Midbrain (tissue), 1 donor: ENCODE measurements around the gene BEAN1.
"Not testable (repeated sequence)": the region's sequence is repeated elsewhere in the genome, so short reads cannot be mapped to it uniquely, and the experiment has no call there.

Source experiments
- DNase-seq: peaks from one replicate; lab custom pipeline; 2025; lab: John Stamatoyannopoulos, UW

Gene BEAN1

DNA sequence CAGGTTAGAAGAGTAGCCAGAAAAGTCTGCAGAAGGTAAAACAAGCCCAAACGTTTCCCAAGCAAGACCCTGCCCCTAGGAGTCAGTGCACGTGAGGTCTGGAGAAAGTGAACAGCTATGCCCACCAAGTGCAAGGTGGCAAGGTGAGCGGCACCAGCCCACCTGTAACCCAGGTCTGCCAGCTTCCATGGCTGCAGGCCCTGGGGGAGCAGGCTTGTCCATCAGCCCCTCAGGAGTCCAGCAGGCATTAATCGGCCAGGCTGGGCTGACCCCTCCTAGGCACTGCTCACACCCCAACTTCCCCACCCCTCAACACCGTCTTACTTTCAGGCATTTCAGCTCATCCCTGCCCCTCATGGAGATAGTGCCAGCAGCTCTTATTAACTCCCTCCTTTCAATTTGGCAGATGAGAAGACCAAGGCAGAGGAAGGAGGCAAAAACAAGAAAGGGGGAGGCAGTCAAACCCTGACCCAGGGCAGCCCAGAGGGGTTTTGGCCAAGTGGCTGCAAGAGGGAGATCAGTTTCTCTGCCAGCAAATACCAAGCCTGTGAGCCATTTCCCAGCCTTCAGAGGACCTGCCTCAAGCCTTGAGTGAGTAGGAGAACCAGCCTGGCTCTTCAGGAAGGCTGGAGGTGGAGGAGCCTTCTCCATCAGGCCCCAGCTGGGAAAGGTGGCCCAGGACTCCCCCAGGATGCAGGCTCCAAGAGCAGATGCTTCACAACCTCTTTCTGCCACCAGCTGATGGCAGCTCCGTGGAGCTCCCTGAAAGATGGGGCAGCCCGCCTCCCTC is 14.7 kb downstream of the BEAN1 start:
- DNase-seq: no peak

DNA sequence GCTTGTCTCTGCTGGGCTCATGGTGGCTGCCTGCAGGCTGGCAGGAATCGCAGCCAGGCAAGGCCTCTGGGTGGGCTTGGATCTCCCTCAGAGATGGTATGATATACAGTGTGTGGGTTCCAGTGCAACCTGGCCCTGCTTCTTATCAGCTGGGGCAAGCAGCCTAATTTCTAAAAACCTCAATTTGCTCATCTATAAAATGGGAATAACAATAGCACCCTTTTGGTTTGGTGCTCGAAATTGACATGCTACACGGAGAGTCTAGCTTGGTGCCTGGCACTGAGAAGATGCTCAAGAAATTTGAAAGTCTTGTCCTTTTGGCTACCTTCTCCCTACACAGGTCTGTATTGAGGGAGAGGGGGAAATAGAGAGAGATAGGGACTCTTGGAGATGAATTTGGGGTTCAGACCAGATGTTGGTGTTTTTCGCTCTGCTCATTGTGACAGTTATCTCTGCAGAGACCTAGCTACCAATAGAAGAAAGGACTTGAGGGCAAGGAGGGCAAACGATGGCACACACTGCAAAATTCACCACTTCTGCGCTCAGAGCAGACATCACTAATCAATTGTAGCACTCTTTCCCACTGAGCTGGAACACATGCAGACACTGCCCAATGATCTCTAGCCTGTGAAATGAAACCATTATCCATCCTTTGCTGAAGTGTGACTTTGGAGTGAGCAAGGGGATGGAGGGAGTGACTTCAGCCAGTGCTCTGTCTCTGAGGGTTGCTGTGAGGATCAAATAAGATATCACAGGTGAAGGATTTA is 15.6 kb downstream of the BEAN1 start:
- DNase-seq: no peak

DNA sequence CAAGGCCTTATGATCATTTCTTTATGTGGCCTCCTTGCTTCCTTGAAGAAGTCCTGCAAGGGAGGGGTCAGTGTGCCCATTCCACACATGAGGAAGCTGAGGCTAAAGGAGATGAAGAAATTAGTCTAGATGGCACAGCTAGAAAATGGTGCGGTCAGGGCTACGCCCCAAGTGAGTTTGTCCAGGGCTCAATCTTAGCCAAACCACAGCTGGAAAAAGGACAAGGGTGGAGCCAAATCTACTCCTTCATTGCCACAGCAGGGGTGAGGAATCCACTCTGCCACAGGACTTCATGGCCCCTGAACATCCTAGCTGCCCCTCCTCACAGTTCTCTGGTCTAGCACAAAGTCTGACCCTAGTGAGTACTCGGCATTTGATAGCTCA is 16.2 kb downstream of the BEAN1 start:
- no peak for DNase-seq

DNA sequence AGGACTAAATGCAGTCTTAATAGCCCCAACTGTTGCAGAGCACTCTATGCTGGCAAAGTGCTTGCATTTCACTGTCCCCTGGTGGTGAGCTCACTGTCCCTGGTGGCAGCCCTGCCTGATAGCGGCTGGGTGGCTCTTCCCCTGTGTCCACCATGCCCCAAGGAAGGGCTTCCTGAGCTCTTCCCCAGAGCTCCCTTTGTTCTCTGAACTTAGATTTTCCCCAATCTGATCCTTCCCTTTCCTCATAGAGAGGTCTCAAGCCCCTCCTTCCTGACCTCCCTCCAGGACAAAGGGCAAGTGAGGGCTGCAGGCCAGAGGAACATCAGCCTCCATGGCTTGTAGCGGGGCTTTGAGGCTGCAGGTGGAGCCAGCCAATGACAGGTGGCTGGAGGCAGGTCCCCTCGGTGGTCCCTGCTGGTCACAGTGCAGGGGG is 17.0 kb downstream of the BEAN1 start:
- no peak for DNase-seq

DNA sequence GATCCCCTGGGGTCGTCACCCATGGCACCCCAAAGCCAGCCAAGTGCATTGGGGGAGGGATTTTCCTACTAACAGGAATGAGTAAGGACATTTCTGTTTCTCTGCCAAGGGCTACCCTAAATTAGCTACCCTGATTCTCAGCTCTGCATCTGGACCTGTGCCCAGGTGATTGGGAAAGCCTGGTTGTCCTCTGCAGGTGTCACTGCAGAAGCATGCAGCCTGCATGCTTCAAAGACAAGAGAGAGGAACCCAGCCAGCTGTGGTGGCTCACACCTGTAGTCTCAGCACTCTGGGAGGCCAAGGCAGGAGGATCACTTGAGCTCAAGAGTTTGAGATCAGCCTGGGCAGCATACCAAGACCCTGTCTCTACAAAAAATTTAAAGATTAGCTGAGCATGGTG is 19.6 kb downstream of the BEAN1 start:
- no peak for DNase-seq

DNA sequence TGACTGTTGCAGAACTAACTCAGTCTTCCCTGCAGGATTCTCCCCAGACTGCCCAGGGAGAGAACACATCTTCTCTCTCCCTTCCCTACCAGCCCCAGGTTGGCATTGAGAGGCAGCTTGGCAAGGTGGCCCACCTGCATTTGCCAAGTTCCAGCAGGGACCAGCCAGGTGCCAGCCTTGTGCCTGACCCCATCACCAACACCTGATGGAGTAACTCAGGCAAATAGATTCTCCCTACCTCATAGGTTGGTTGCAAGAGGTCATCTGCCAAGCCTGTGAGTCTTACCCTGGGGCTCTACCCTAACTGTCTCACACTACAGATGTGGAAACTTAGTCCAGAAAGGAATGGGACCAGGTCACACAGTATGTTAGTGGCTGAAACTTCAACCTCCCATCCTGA is 20.4 kb downstream of the BEAN1 start:
- DNase-seq: no peak

DNA sequence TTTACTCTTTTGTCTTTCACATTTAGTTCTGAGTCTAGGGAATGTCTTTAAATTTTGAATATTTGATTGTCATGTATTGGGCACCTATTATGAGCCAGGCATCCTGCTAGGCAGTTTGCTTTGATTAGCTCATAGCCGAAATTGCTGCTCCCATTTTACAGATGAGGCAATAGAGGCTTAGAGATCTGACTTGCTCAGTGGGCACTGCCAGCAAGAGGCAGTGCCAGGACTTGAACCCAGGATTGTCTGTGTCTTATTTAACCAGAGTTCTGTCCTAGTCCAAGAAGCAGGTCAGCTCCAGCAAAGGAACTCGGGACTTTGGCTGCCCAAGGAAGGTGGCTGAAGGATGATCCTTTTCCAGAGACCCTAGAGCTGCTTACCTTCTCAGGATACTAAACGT is 24.5 kb downstream of the BEAN1 start:
- no peak for DNase-seq

DNA sequence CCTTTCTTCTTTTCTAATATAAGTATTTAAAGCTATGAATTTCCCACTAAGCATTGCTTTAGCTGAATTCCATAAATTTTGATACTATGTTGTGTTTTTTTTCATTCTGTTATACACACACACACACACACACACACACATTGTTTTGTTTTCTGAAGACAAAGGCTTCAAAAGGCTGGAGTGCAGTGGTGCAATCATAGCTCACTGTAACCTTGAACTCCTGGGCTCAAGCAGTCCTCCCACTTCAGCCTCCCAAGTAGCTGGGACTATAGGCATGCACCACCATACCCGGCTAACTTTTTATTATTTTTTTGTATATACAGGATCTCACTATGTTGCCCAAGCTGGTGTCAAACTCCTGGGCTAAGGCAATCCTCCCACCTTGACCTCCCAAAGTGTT is 26.1 kb downstream of the BEAN1 start:
- not testable (repeated sequence) for DNase-seq

DNA sequence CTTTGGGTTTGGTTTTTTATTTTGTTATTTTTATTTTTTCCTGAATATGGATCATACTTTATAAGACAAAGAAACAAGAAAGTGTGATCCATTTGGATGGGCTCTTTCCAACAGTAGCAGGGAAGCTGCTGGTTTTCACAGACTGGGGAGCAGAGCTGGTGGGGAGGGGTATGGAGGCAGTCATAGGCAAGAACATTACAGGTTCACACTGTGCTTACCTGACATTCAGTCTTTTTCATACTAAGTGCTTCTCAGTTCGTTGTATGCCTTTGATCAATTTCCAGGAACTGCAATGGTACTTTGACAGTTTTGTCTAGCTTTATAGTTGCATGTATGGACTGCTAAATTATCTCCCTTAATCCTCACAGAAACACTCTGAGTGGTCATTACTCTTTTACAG is 27.7 kb downstream of the BEAN1 start:
- no peak for DNase-seq

DNA sequence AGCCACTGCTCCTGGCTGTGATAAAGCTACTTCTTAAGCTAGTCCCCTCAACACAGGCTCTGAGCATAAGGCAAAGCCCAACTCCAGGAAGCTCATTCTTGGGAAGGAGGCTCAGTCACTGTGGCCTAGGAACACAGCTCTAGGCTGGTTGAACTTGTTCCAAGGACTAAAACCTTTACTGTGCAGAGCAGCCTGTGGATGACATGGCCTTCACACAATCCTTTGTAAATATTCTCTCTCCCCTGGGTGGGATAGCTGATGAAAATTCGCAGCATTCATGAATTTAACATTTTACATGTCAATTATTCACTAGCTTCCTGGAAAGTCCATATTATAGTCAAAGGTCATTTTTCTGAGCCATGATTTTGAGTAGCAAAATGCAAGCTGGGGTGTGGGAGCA is 28.9 kb downstream of the BEAN1 start:
- no peak for DNase-seq

DNA sequence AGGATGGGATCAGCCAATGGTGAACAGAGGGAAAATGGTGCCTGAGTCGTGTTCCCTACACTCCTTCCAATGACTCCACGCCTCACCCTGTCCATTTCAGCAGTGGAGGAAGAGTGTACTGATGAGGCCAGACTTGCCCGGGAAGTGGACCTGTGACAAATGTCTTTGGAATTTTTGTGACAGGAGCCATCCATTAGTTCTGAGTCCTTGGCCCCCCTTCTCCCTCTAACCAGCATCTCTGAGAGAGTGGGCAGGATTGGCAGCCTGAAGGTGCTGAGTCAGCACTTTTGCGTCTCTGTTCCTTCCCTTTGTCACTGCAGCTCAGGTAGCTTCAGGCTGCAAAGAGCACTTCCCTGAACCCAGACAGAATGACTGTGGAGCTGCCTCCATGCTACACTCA is 30.8 kb downstream of the BEAN1 start:
- DNase-seq: no peak

DNA sequence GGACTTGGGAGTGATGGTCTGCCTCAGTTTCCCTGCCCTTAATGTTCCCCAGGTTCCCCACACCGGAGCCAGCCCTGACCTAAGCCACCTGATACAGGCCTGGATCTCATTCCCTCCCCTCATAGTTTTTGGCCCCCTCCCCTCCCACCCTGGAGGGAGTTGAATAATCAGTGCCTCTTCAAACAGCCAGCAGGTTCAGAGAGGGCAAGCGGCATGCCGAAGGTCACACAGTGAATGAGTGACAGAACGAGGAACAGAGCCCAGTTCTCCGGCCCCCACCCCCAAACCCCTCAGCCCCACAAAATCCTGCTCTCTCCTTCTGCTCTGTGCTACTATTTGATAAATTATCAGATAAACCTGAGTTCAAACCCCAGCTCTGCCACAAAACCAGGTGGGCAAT is 31.2 kb downstream of the BEAN1 start:
- no peak for DNase-seq

DNA sequence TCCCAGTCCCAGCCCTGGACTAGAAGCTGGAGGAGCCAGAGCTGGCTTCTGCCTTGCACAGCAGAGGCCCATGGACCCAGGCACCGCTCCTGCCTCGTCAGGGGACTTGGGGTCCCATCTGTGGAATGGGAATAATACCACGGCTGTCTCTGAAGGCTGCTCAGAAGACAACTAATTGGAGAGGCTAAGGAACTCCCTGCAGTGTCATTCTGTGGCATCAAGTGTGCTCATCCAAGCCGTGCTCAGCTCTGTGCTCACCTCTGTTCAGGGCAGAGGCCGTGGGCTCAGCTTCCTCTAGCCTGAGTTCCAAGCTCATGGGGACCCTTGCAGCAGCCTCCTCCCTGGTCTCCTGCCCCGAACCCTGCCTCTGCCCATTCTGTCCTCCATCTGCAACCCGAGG is 31.8 kb downstream of the BEAN1 start:
- no peak for DNase-seq

DNA sequence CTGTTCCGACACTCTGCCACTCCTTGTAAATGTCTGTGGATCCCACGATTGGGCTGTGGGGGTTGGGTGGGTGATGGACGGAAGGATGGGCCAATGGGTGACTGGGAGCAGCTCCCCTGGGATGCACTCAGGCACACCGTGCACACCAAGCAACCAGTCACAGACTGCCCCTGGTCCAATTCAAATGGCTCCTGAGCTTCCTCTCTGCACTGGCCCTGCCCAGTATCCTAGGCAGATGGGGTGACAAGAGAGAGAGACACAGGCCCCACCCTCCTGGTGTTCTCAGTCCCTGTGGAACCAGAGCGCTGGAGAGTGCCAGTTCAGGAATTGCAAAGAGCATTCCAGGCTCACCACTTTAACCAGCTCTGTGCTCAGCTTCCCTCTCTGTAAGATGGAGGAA is 32.8 kb downstream of the BEAN1 start:
- DNase-seq: no peak

DNA sequence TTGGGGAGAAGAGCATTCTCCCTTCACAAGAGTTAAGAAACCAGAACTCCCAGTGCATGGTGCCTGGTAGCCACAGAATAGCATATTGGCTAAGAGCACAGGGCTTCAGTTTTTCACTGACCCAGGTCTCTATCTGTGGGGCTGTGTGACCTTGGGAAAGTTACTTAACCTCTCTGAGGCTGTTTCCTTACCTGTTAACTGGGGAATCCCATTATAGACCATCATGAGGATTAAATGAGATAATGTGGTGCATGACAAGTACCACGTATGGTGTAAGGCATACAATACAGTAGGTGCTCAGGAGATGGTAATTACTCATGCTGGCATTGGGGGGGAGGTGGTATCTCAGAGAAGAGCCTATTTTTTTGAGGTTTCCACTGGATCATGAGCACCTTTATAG is 33.6 kb downstream of the BEAN1 start:
- DNase-seq: no peak

DNA sequence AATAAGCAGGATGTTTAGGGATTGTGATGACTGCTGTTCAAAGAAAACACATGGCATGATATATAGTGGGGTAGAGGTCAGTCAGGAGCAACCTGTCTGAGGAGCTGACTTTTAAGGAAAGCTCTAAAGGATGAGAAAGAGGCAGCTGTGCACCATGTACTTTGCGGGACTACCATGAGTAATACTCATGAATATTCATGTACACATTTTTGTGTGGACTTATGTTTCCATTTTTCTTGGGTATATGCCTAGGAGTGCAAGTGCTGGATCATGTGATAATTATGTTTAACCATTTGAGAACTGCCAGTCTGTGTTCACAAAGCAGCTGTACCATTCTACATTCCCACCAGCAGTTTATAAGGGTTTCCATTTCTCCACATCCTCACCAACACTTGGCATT is 35.8 kb downstream of the BEAN1 start:
- DNase-seq: no peak

DNA sequence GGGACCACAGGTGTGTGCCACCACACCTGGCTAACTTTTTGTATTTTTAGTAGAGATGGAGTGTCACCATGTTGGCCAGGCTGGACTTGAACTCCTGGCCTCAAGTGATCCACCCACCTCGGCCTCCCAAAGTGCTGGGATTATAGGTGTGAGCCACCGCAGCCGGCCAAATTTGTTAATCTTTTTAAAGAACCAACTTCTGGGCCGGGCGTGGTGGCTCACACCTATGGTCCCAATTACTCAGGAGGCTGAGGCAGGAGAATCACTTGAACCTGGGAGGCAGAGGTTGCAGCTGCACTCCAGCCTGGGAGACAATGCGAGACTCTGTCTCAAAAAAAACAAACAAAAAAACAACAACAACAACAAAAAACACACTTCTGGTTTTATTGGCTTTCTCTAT is 38.9 kb downstream of the BEAN1 start:
- DNase-seq: not testable (repeated sequence)

DNA sequence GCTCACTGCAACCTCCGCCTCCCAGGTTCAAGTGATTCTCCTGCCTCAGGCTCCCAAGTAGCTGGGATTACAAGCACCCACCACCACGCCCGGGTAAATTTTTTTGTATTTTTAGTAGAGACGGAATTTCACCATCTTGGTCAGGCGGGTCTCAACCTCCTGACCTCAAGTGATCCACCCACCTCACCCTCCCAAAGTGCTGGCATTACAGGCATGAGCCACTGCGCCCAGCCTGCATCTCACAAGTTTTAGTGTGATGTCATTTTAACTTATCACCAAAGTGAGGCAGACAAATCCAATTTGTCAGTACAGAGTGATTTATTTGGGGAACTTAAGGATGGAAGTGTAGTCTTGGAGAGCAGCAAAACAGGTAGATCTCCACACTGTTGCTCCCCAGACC is 39.5 kb downstream of the BEAN1 start:
- not testable (repeated sequence) for DNase-seq

DNA sequence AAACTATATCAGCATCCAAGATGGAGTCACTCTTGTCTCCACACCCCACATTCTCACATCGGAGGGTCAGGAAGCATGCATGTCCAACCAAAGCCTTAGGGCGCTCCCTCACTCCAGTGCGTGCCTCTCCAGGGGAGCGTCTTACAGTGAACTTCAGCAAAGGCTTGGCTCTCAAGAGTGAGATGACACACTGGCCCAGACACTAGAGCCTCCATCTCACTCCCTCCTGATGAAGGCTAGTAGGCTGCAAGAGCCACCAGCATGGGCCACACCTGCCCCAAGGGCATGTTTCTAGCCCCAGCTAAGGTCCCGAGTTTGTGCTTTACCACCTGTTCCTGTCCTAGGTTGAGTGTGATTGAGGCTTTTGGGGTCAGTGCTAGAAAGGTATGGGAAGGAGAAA is 40.5 kb downstream of the BEAN1 start:
- no peak for DNase-seq

DNA sequence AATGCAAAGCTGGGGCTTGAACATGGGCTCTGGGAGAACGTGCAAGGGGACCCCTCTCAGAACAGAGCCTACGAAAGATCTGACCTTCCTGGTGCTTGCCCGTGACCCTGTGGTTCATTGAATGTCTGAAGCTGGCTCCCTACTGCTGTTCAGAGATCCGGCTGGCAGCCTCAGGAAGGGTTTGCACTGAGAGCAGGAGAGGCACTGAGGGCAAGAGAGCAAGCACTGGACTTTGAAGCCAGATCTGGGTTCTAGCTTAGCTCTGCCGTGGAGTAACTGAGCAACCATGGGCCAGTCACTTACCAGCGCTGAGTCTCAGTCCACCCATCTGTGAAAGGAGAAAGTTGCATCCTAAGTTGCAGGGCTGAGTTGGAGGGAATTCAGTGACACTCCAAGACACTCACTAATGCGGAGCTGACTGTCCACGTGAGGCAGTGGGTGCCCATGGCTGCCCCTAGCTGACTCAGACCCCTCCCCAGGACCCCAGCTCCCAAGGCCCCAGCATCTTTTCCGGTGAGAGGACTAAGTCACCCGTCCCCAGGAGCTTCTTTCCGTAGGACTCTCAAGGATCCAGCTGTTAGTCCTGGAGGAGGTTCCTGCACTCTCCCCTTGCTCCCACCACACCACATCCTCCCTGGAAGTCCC is 41.3 kb downstream of the BEAN1 start:
- no peak for DNase-seq

DNA sequence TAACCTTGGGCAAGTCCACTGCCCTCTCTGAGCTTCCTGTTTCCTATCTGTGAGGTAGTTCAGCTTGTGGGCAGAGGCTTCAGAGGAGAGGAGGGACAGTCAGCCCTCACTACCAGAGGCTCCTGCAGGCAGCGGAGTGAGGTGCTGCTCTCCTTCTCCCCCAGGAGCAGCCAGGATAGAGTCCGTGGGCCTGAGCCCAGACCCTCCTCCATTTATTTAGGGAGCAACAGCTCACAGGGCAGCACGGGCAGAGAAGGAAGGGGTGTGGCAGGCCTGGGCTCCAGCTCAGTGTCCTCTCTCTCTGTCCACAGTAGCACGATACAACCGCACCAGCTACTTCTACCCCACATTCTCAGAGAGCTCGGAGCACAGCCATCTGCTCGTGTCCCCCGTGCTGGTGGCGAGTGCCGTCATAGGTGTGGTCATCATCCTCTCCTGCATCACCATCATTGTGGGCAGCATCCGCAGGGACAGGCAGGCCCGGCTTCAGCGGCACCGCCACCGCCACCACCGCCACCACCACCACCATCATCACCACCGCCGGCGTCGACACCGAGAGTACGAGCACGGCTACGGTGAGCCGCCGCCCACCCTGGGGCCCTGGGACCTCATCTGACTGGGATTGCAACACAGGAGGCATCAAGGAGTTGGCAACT is 42.3 kb downstream of the BEAN1 start:
- DNase-seq: no peak

DNA sequence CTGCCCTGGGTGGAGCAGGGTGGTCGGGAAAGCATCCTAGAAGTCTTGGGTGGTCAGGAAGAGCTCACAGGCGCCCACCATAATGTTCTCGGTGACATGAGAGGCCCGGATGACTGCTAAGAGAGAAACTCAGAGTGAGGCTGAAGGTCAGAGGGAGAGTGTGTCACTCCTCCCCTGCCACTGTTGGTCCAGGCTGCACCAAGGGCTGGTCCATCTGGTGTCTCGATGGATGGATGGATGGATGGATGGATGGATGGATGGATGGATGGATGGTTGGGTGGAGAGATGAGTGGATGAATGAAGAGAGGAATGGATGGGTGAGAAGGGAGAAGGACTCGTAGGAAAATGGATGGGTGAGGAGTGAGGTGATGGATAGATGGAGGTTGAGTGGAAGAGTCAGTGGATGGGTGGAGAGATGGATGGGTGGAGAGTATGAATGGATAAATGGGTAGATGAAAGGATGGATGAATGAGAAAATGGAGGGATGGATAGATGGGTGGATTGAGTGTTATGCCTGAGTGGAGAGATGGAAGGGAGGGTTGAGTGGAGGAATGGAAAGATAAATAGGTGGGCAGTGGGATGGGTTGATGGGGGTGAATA is 43.0 kb downstream of the BEAN1 start:
- DNase-seq: no peak
